Measurements from ENCODE around the gene UTP11.
"Not testable (repeated sequence)": the region's sequence is repeated elsewhere in the genome, so short reads cannot be mapped to it uniquely, and the experiment has no call there.

Gene UTP11

GRCh38 chr1:38030596-38031512, 18.3 kb downstream of the UTP11 start:
- H3K4me1 ChIP-seq (ENCODE audit: control insufficient read depth, insufficient read depth, low read length): peaks cover 26% of the 10 kb centered on the region
- no peak for DNase-seq (ENCODE audit: low read depth)
- no peaks in the 10 kb centered on the region for H3K9me3 ChIP-seq (ENCODE audit: control insufficient read depth, low read length)
- H3K27me3 ChIP-seq (replicated peaks; ENCODE audit: control insufficient read depth, insufficient read depth, low read length): no peaks in the 10 kb centered on the region
- no peak overlapping the region for H3K4me3 ChIP-seq (ENCODE audit: low read length)
- peak overlapping the region; percentile 43 for H3K9ac ChIP-seq (ENCODE audit: low read length)
- peaks cover 5% of the 10 kb centered on the region for H3K36me3 ChIP-seq (ENCODE audit: control insufficient read depth, insufficient read depth, low read length, severe bottlenecking)

- Histone ChIP-seq H3K9ac (ENCODE audit: low read length) (no peak overlapping the region), H3K27me3 (replicated peaks; ENCODE audit: control insufficient read depth, insufficient read depth, low read length) (no peaks in the 10 kb centered on the region), H3K36me3 (ENCODE audit: control insufficient read depth, insufficient read depth, low read length, severe bottlenecking) (no peaks in the 10 kb centered on the region), H3K4me1 (ENCODE audit: control insufficient read depth, insufficient read depth, low read length) (peaks cover 26% of the 10 kb centered on the region), H3K9me3 (ENCODE audit: control insufficient read depth, low read length) (no peaks in the 10 kb centered on the region), H3K4me3 (ENCODE audit: low read length) (no peak overlapping the region)
- DNase-seq (ENCODE audit: low read depth): no peak
Measured at GRCh38 chr1:38031513-38031866, 19.0 kb downstream of the UTP11 start.

- not testable (repeated sequence) for H3K9me3 ChIP-seq (ENCODE audit: control insufficient read depth, low read length); DNase-seq (ENCODE audit: low read depth)
Measured at GRCh38 chr1:38032992-38033391, 20.5 kb downstream of the UTP11 start.

GRCh38 chr1:38034871-38035270, 22.3 kb downstream of the UTP11 start:
- Histone ChIP-seq H3K27me3 (replicated peaks; ENCODE audit: control insufficient read depth, insufficient read depth, low read length) (peaks cover 4% of the 10 kb centered on the region), H3K9me3 (ENCODE audit: control insufficient read depth, low read length) (no peaks in the 10 kb centered on the region), H3K4me1 (ENCODE audit: control insufficient read depth, insufficient read depth, low read length) (peaks cover 17% of the 10 kb centered on the region), H3K4me3 (ENCODE audit: low read length) (no peak overlapping the region), H3K36me3 (ENCODE audit: control insufficient read depth, insufficient read depth, low read length, severe bottlenecking) (no peaks in the 10 kb centered on the region), H3K9ac (ENCODE audit: low read length) (no peak overlapping the region)
- DNase-seq (ENCODE audit: low read depth): no peak

More at GRCh38 chr1:38032992-38033391, 20.5 kb downstream of the UTP11 start:
- H3K36me3 ChIP-seq (ENCODE audit: control insufficient read depth, insufficient read depth, low read length, severe bottlenecking); H3K27me3 ChIP-seq (replicated peaks; ENCODE audit: control insufficient read depth, insufficient read depth, low read length); H3K9ac ChIP-seq (ENCODE audit: low read length); H3K4me3 ChIP-seq (ENCODE audit: low read length): not testable (repeated sequence)
- H3K4me1 ChIP-seq (ENCODE audit: control insufficient read depth, insufficient read depth, low read length): peaks cover 26% of the 10 kb centered on the region

GRCh38 chr1:38037221-38037939, 24.8 kb downstream of the UTP11 start:
- Histone ChIP-seq H3K9ac (ENCODE audit: low read length) (no peak overlapping the region), H3K27me3 (replicated peaks; ENCODE audit: control insufficient read depth, insufficient read depth, low read length) (peaks cover 29% of the 10 kb centered on the region), H3K36me3 (ENCODE audit: control insufficient read depth, insufficient read depth, low read length, severe bottlenecking) (no peaks in the 10 kb centered on the region), H3K9me3 (ENCODE audit: control insufficient read depth, low read length) (no peaks in the 10 kb centered on the region), H3K4me3 (ENCODE audit: low read length) (no peak overlapping the region), H3K4me1 (ENCODE audit: control insufficient read depth, insufficient read depth, low read length) (peaks cover 7% of the 10 kb centered on the region)
- DNase-seq (ENCODE audit: low read depth): no peak

GRCh38 chr1:38038861-38039260, 26.3 kb downstream of the UTP11 start:
- no peak overlapping the region for H3K4me3 ChIP-seq (ENCODE audit: low read length)
- no peaks in the 10 kb centered on the region for H3K9me3 ChIP-seq (ENCODE audit: control insufficient read depth, low read length)
- H3K27me3 ChIP-seq (replicated peaks; ENCODE audit: control insufficient read depth, insufficient read depth, low read length): peaks cover 44% of the 10 kb centered on the region
- DNase-seq (ENCODE audit: low read depth): peak; percentile 31
- H3K9ac ChIP-seq (ENCODE audit: low read length): no peak overlapping the region
- H3K36me3 ChIP-seq (ENCODE audit: control insufficient read depth, insufficient read depth, low read length, severe bottlenecking): no peaks in the 10 kb centered on the region
- H3K4me1 ChIP-seq (ENCODE audit: control insufficient read depth, insufficient read depth, low read length): peaks cover 7% of the 10 kb centered on the region

- H3K27me3 ChIP-seq (replicated peaks; ENCODE audit: control insufficient read depth, insufficient read depth, low read length): peaks cover 51% of the 10 kb centered on the region
- no peak for DNase-seq (ENCODE audit: low read depth)
- peaks cover 10% of the 10 kb centered on the region for H3K4me1 ChIP-seq (ENCODE audit: control insufficient read depth, insufficient read depth, low read length)
- H3K36me3 ChIP-seq (ENCODE audit: control insufficient read depth, insufficient read depth, low read length, severe bottlenecking): no peaks in the 10 kb centered on the region
- no peak overlapping the region for H3K9ac ChIP-seq (ENCODE audit: low read length)
- H3K9me3 ChIP-seq (ENCODE audit: control insufficient read depth, low read length): no peaks in the 10 kb centered on the region
- H3K4me3 ChIP-seq (ENCODE audit: low read length): no peak overlapping the region
Measured at GRCh38 chr1:38039331-38040088, 27.0 kb downstream of the UTP11 start.

GRCh38 chr1:38041936-38042834, 29.7 kb downstream of the UTP11 start:
- Histone ChIP-seq H3K27me3 (replicated peaks; ENCODE audit: control insufficient read depth, insufficient read depth, low read length) (peaks cover 53% of the 10 kb centered on the region), H3K36me3 (ENCODE audit: control insufficient read depth, insufficient read depth, low read length, severe bottlenecking) (no peaks in the 10 kb centered on the region), H3K9ac (ENCODE audit: low read length) (no peak overlapping the region), H3K4me1 (ENCODE audit: control insufficient read depth, insufficient read depth, low read length) (peaks cover 10% of the 10 kb centered on the region), H3K4me3 (ENCODE audit: low read length) (no peak overlapping the region), H3K9me3 (ENCODE audit: control insufficient read depth, low read length) (no peaks in the 10 kb centered on the region)
- DNase-seq (ENCODE audit: low read depth): no peak

GRCh38 chr1:38043036-38043747, 30.7 kb downstream of the UTP11 start:
- DNase-seq (ENCODE audit: low read depth): no peak
- no peaks in the 10 kb centered on the region for H3K36me3 ChIP-seq (ENCODE audit: control insufficient read depth, insufficient read depth, low read length, severe bottlenecking)
- H3K4me3 ChIP-seq (ENCODE audit: low read length): no peak overlapping the region
- peaks cover 60% of the 10 kb centered on the region for H3K27me3 ChIP-seq (replicated peaks; ENCODE audit: control insufficient read depth, insufficient read depth, low read length)
- no peaks in the 10 kb centered on the region for H3K9me3 ChIP-seq (ENCODE audit: control insufficient read depth, low read length)
- H3K4me1 ChIP-seq (ENCODE audit: control insufficient read depth, insufficient read depth, low read length): peaks cover 15% of the 10 kb centered on the region
- H3K9ac ChIP-seq (ENCODE audit: low read length): no peak overlapping the region

All from adipocyte (in vitro differentiated cells).